NCI-H1694 (cell line): Measurements from ENCODE around the gene VAV1.

Experiments used
- DNase-seq: peaks from one replicate; lab custom pipeline; 2025; lab: John Stamatoyannopoulos, UW

VAV1 gene

GRCh38 chr19:6894313-6894712, 121.8 kb downstream of the VAV1 start:
- DNase-seq: no peak

DNA sequence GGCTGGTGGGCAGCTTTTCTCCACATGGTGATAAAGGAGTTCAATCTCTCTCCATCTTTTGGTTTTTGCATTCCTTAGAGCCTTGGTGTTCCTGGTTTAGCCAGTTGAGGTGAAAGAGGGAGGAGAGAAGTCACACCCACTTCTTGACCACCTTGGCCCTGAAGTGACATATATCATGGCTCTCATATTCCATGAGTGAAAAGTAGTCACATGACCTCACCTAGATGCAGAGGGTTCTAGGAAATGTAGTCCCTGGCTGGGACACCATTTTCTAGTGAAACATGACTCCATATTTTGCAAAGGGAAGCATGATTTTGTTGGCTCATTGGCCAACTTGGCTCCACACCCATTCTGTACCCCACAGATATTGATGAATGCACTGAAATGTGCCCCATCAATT, 130.9 kb downstream of the VAV1 start:
- no peak for DNase-seq

GRCh38 chr19:6906559-6907060, 134.1 kb downstream of the VAV1 start:
- no peak for DNase-seq
